GM23338 (cell line): Measurements from ENCODE around the gene HOXA5. TPM values are rescaled to one million over a fixed set of nuclear protein-coding genes. Genes with fewer than 3 reads are reported as not detected.

Source experiments
- ATAC-seq: fragments of 200-7000 bp; cut with Tn5 transposase; 3 replicates; pipeline ENCODE4 v1.9.1; 2020
- DNase-seq: peaks from one replicate; pipeline ENCODE4 v3.0.0-alpha.2; 2015; ENCODE audit warnings: low spot score
- H2AFZ ChIP-seq: fragments of 200-600 bp; sonication (generic); 2 replicates; pipeline ENCODE4 v1.8.0; 2016; ENCODE audit warnings: antibody characterized with exemption, mild to moderate bottlenecking, moderate library complexity
- H3F3A ChIP-seq: fragments of 200-600 bp; sonication (generic); replicated peaks from 2 replicates; pipeline ENCODE4 v1.8.0; 2017; ENCODE audit warnings: antibody characterized with exemption, mixed run types, low read depth
- H3K27ac ChIP-seq: fragments of 200-600 bp; sonication (generic); 2 replicates; pipeline ENCODE4 v1.6.1; 2016; ENCODE audit warnings: low read depth
- H3K27me3 ChIP-seq: fragments of 200-600 bp; sonication (generic); 2 replicates; pipeline ENCODE4 v1.8.0; 2016; ENCODE audit warnings: mild to moderate bottlenecking, mixed run types, moderate library complexity; ENCODE audit not compliant: insufficient read depth
- H3K36me3 ChIP-seq: fragments of 200-600 bp; sonication (generic); 2 replicates; pipeline ENCODE4 v1.8.0; 2016; ENCODE audit warnings: mild to moderate bottlenecking; ENCODE audit not compliant: insufficient read depth
- H3K4me1 ChIP-seq: fragments of 200-600 bp; sonication (generic); 2 replicates; pipeline ENCODE4 v1.8.0; 2016; ENCODE audit warnings: mild to moderate bottlenecking, moderate library complexity; ENCODE audit not compliant: insufficient read depth
- H3K4me2 ChIP-seq: fragments of 200-600 bp; sonication (generic); 2 replicates; pipeline ENCODE4 v1.7.1; 2017; ENCODE audit warnings: mixed run types
- H3K4me3 ChIP-seq: fragments of 200-600 bp; sonication (generic); 2 replicates; pipeline ENCODE4 v1.6.1; 2016; ENCODE audit warnings: mixed run types
- H3K79me2 ChIP-seq: fragments of 200-600 bp; sonication (generic); replicated peaks from 2 replicates; pipeline ENCODE4 v1.8.0; 2017; ENCODE audit warnings: mild to moderate bottlenecking; ENCODE audit not compliant: insufficient read depth
- H3K9me2 ChIP-seq: fragments of 200-600 bp; sonication (generic); 2 replicates; pipeline ENCODE4 v1.8.0; 2017; ENCODE audit not compliant: insufficient read depth
- H4K20me1 ChIP-seq: fragments of 200-600 bp; sonication (generic); replicated peaks from 2 replicates; pipeline ENCODE4 v1.8.0; 2017; ENCODE audit warnings: mild to moderate bottlenecking; ENCODE audit not compliant: insufficient read depth
- H3K27ac Mint-ChIP-seq: 2 replicates; pipeline ENCODE4 v1.8.0; 2020; ENCODE audit warnings: inconsistent platforms, mild to moderate bottlenecking, moderate library complexity, mixed read lengths
- H3K27me3 Mint-ChIP-seq: 3 replicates; pipeline ENCODE4 v1.8.0; 2022; ENCODE audit warnings: low read depth, mild to moderate bottlenecking, moderate library complexity, mixed read lengths, inconsistent platforms; ENCODE audit not compliant: insufficient read depth, poor library complexity
- H3K36me3 Mint-ChIP-seq: 3 replicates; pipeline ENCODE4 v1.8.0; 2021; ENCODE audit warnings: low read depth, mild to moderate bottlenecking, inconsistent platforms, moderate library complexity, mixed read lengths
- H3K4me1 Mint-ChIP-seq: 3 replicates; pipeline ENCODE4 v1.8.0; 2020; ENCODE audit warnings: mild to moderate bottlenecking, inconsistent platforms, mixed read lengths
- H3K4me3 Mint-ChIP-seq: 3 replicates; pipeline ENCODE4 v1.8.0; 2021; ENCODE audit warnings: moderate library complexity, mild to moderate bottlenecking, inconsistent platforms, mixed read lengths
- H3K9me3 Mint-ChIP-seq: 3 replicates; pipeline ENCODE4 v1.8.0; 2020; ENCODE audit warnings: moderate library complexity, mild to moderate bottlenecking, inconsistent platforms, mixed read lengths
- CTCF ChIP-seq, 2 experiments: fragments of 200-600 bp in 1 of 2; sonication (generic) in 1 of 2; conservative IDR thresholded peaks; 2 replicates each; pipeline versions ENCODE4 v1.5.1 to v1.6.1; 2016 to 2017; ENCODE audit warnings: antibody characterized with exemption in 2 of 2, low read depth in 2 of 2, mild to moderate bottlenecking in 2 of 2, moderate library complexity in 1 of 2
- EZH2 ChIP-seq: fragments of 200-600 bp; sonication (generic); IDR thresholded peaks from one replicate; pipeline ENCODE4 v1.8.0; 2017; ENCODE audit warnings: antibody characterized with exemption, mild to moderate bottlenecking, low read depth; ENCODE audit not compliant: unreplicated experiment
- EZH2phosphoT487 ChIP-seq: fragments of 200-600 bp; sonication (generic); IDR thresholded peaks from one replicate; pipeline ENCODE4 v1.8.1; 2018; ENCODE audit warnings: antibody characterized with exemption; ENCODE audit not compliant: unreplicated experiment
- JUNB ChIP-seq: IDR thresholded peaks from one replicate; pipeline ENCODE4 v1.6.1; 2016; ENCODE audit warnings: antibody characterized with exemption; ENCODE audit not compliant: unreplicated experiment
- NANOG ChIP-seq: IDR thresholded peaks from 2 replicates; pipeline ENCODE4 v1.6.1; 2016; ENCODE audit warnings: antibody characterized with exemption, borderline replicate concordance
- POLR2AphosphoS5 ChIP-seq: IDR thresholded peaks from 2 replicates; pipeline ENCODE4 v1.6.1; 2016; ENCODE audit warnings: antibody characterized with exemption, low read depth
- REST ChIP-seq: IDR thresholded peaks from one replicate; pipeline ENCODE4 v1.6.1; 2018; ENCODE audit warnings: antibody characterized with exemption; ENCODE audit not compliant: unreplicated experiment
- STAT1 ChIP-seq: IDR thresholded peaks from one replicate; pipeline ENCODE4 v1.6.1; 2016; ENCODE audit warnings: antibody characterized with exemption; ENCODE audit not compliant: unreplicated experiment
- ZNF114 ChIP-seq: fragments of 250-450 bp; sonication (Bioruptor Pico); IDR thresholded peaks from 2 replicates; pipeline ENCODE4 v1.5.0; 2020; ENCODE audit warnings: mild to moderate bottlenecking, moderate library complexity
- ZNF331 ChIP-seq: fragments of 250-450 bp; sonication (Bioruptor Pico); IDR thresholded peaks from 2 replicates; pipeline ENCODE4 v1.5.0; 2020; ENCODE audit warnings: low read depth, mild to moderate bottlenecking, moderate library complexity
- polyA plus RNA-seq: library from polyadenylated mRNA; unstranded; fragments of >200 nt; fragmentation: Nextera tagmentation; extraction: Ambion mirVana; gene quantifications from 2 replicates; pipeline ENCODE4 v1.2.1, GENCODE V29; 2016
- total RNA-seq: library from RNA; depleted of rRNA; stranded (reverse); fragments of >200 nt; shearing (Covaris generic); gene quantifications from 2 replicates; pipeline ENCODE4 v1.2.3, GENCODE V29; 2014

Gene HOXA5
- total and polyA plus RNA-seq, 2 experiments from 2014 or later = not detected

- peaks cover 21% of the 10 kb centered on the region for H3K4me1 Mint-ChIP-seq
- peak overlapping the region; percentile 77; the same call in 1 of the 2 replicates for H3K4me2 ChIP-seq
- peaks cover 100% of the 10 kb centered on the region for H3K27me3 ChIP-seq
- no peaks in the 10 kb centered on the region for H3K9me2 ChIP-seq
- H3K4me3 Mint-ChIP-seq = no peak overlapping the region
- no peaks in the 10 kb centered on the region for H3K36me3 ChIP-seq
- peaks cover 8% of the 10 kb centered on the region; the same call in 2 of the 3 replicates for H3K9me3 Mint-ChIP-seq
- peaks cover 31% of the 10 kb centered on the region for H3K4me1 ChIP-seq
- no peak for ATAC-seq
- no peak for DNase-seq
- H3K27me3 Mint-ChIP-seq = peaks cover 100% of the 10 kb centered on the region
- H3F3A ChIP-seq = peaks cover 41% of the 10 kb centered on the region
- no peak overlapping the region for H3K27ac ChIP-seq
- 0 out of 2 replicates have a peak overlapping the region, but pooled peaks have one; percentile 89 for H2AFZ ChIP-seq
- H3K36me3 Mint-ChIP-seq = no peaks in the 10 kb centered on the region; the same call in 2 of the 3 replicates
- no peaks in the 10 kb centered on the region for H3K79me2 ChIP-seq
- H3K4me3 ChIP-seq = 0 out of 2 replicates have a peak overlapping the region, but pooled peaks have one; percentile 51
- TF ChIP-seq EZH2 (peak; percentile 62), CTCF (conservative IDR thresholded peaks at IDR 0.05; ENCODE audit: low read depth in 2 of 2) (no peak)
- H4K20me1 ChIP-seq = peaks cover 44% of the 10 kb centered on the region
- no peak overlapping the region for H3K27ac Mint-ChIP-seq
Measured at GRCh38 chr7:27140126-27140857, 3.2 kb downstream of the HOXA5 start.

GRCh38 chr7:27139334-27140125 lies 4.0 kb downstream of the HOXA5 start:
- peak; percentile 76 for DNase-seq

GRCh38 chr7:27138985-27139333 lies 4.5 kb downstream of the HOXA5 start:
- Histone ChIP-seq H3K4me1 (peaks cover 31% of the 10 kb centered on the region), H3K4me3 (peak overlapping the region; percentile 51), H3K27me3 (peaks cover 100% of the 10 kb centered on the region), H3K79me2 (no peaks in the 10 kb centered on the region), H3K27ac (no peak overlapping the region), H4K20me1 (peaks cover 50% of the 10 kb centered on the region), H2AFZ (no peak overlapping the region), H3K9me2 (no peaks in the 10 kb centered on the region), H3K4me2 (peak overlapping the region; percentile 77), H3F3A (peaks cover 49% of the 10 kb centered on the region), H3K36me3 (no peaks in the 10 kb centered on the region)
- H3K4me3 Mint-ChIP-seq = peak overlapping the region; percentile 18; the same call in 1 of the 3 replicates
- no peak for TF ChIP-seq ZNF331
- TF ChIP-seq JUNB = no peak
- peak; percentile 95 for TF ChIP-seq EZH2
- no peak for TF ChIP-seq REST
- TF ChIP-seq EZH2phosphoT487 = no peak
- no peak for TF ChIP-seq NANOG
- TF ChIP-seq ZNF114 (CRISPR knock-in tag) = no peak
- TF ChIP-seq POLR2AphosphoS5 = no peak
- no peaks in the 10 kb centered on the region; the same call in 2 of the 3 replicates for H3K36me3 Mint-ChIP-seq
- no peak for ATAC-seq
- peaks cover 8% of the 10 kb centered on the region; the same call in 2 of the 3 replicates for H3K9me3 Mint-ChIP-seq
- peak; percentile 24 for DNase-seq
- no peak overlapping the region for H3K27ac Mint-ChIP-seq
- H3K4me1 Mint-ChIP-seq = peaks cover 21% of the 10 kb centered on the region
- peaks cover 100% of the 10 kb centered on the region for H3K27me3 Mint-ChIP-seq

More at GRCh38 chr7:27139334-27140125, 4.0 kb downstream of the HOXA5 start:
- Histone ChIP-seq H3K4me3 (peak overlapping the region; percentile 51), H3K4me1 (peaks cover 31% of the 10 kb centered on the region), H3K4me2 (peak overlapping the region; percentile 77), H3K79me2 (no peaks in the 10 kb centered on the region), H2AFZ (peak overlapping the region; percentile 89), H3K9me2 (no peaks in the 10 kb centered on the region), H4K20me1 (peaks cover 50% of the 10 kb centered on the region), H3K27me3 (peaks cover 100% of the 10 kb centered on the region), H3K27ac (no peak overlapping the region), H3K36me3 (no peaks in the 10 kb centered on the region), H3F3A (peaks cover 44% of the 10 kb centered on the region)
- Mint-ChIP-seq H3K27ac (no peak overlapping the region), H3K4me3 (no peak overlapping the region; the same call in 2 of the 3 replicates), H3K27me3 (peaks cover 100% of the 10 kb centered on the region), H3K36me3 (no peaks in the 10 kb centered on the region; the same call in 2 of the 3 replicates), H3K4me1 (peaks cover 21% of the 10 kb centered on the region), H3K9me3 (peaks cover 8% of the 10 kb centered on the region; the same call in 2 of the 3 replicates)
- peak; percentile 15 for ATAC-seq
- TF ChIP-seq EZH2phosphoT487 (peak; percentile 100), EZH2 (peak; percentile 98), STAT1 (no peak)
